ENCODE results near the gene FOXN1. TPM values are rescaled to one million over a fixed set of nuclear protein-coding genes. Genes with fewer than 3 reads are reported as not detected.

FOXN1 gene
- total and polyA plus RNA-seq, 2 experiments from 2014 or later: 0.87 TPM; not detected in 1

- Histone ChIP-seq H3K79me2 (peaks cover 5% of the 10 kb centered on the region), H2AFZ (no peak overlapping the region), H4K20me1 (ENCODE audit: insufficient read depth, poor library complexity, severe bottlenecking) (no peaks in the 10 kb centered on the region), H3K9me3 (ENCODE audit: low read depth) (no peaks in the 10 kb centered on the region), H3K4me2 (no peak overlapping the region), H3K4me1 (ENCODE audit: insufficient read depth) (no peaks in the 10 kb centered on the region), H3K9me2 (replicated peaks; ENCODE audit: insufficient read depth) (no peaks in the 10 kb centered on the region), H3K27me3 (no peaks in the 10 kb centered on the region), H3K36me3 (replicated peaks; ENCODE audit: insufficient read depth, low read depth) (no peaks in the 10 kb centered on the region), H3K4me3 (no peak overlapping the region), H3K27ac (no peak overlapping the region)
- 91% methylated on average over 2 of the region's 2 CpGs for WGBS (ENCODE audit: low lambda C conversion rate, missing lambda C conversion rate)
- no peak for TF ChIP-seq EZH2 (IDR thresholded peaks at IDR 0.05; ENCODE audit: borderline replicate concordance)
- TF ChIP-seq, protein P1, sequence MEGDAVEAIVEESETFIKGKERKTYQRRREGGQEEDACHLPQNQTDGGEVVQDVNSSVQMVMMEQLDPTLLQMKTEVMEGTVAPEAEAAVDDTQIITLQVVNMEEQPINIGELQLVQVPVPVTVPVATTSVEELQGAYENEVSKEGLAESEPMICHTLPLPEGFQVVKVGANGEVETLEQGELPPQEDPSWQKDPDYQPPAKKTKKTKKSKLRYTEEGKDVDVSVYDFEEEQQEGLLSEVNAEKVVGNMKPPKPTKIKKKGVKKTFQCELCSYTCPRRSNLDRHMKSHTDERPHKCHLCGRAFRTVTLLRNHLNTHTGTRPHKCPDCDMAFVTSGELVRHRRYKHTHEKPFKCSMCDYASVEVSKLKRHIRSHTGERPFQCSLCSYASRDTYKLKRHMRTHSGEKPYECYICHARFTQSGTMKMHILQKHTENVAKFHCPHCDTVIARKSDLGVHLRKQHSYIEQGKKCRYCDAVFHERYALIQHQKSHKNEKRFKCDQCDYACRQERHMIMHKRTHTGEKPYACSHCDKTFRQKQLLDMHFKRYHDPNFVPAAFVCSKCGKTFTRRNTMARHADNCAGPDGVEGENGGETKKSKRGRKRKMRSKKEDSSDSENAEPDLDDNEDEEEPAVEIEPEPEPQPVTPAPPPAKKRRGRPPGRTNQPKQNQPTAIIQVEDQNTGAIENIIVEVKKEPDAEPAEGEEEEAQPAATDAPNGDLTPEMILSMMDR (IDR thresholded peaks at IDR 0.05; ENCODE audit: poor library complexity): no peak
- TF ChIP-seq EZH2phosphoT487 (IDR thresholded peaks at IDR 0.05; ENCODE audit: low read depth, severe bottlenecking, unreplicated experiment): no peak
- DNase-seq (ENCODE audit: low spot score): no peak
Observed at GRCh38 chr17:28545141-28545503, 39.0 kb downstream of the FOXN1 start.

DNA sequence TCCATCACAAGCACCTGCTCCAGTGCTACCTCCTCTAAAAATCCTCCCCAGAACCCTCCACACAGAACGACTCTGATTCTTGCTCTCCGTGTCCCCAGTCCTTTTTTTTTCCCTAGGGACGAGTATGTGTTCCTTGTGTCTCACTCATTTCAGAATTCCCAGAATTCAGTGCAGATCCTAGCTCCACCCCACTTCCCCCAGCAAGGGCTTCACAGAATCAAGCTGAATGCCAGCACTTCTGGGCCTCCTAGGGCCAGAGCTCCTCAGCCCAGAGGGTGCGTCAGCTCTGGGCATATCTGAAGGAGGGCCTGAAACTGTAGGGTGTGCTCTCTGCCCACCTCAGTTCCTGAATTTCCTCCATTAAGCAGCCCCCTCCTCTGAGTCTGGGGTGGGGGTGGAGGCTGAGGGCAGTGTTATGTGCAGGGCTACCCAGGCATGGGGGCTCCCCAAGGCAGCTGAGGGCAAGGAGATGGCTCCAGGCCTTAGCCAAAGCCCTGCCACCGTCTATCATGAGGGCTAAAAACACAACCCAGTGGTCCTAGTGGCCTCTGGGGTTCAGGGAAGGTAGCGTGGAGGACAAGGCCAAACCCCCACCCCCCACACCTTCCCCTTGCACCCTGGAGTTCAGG lies 39.8 kb downstream of the FOXN1 start:
- Histone ChIP-seq H3K27me3 (no peaks in the 10 kb centered on the region), H2AFZ (no peak overlapping the region), H3K9me2 (replicated peaks; ENCODE audit: insufficient read depth) (no peaks in the 10 kb centered on the region), H3K27ac (no peak overlapping the region), H3K79me2 (peaks cover 12% of the 10 kb centered on the region), H3K4me2 (no peak overlapping the region), H4K20me1 (ENCODE audit: insufficient read depth, poor library complexity, severe bottlenecking) (peaks cover under 1% of the 10 kb centered on the region), H3K4me1 (ENCODE audit: insufficient read depth) (peaks cover 3% of the 10 kb centered on the region), H3K9me3 (ENCODE audit: low read depth) (no peaks in the 10 kb centered on the region), H3K4me3 (no peak overlapping the region), H3K36me3 (replicated peaks; ENCODE audit: insufficient read depth, low read depth) (no peaks in the 10 kb centered on the region)
- WGBS (ENCODE audit: low lambda C conversion rate, missing lambda C conversion rate): 82% methylated on average over 6 of the region's 6 CpGs
- DNase-seq (ENCODE audit: low spot score): no peak
- TF ChIP-seq, protein P1 (IDR thresholded peaks at IDR 0.05; ENCODE audit: poor library complexity): no peak
- TF ChIP-seq EZH2phosphoT487 (IDR thresholded peaks at IDR 0.05; ENCODE audit: low read depth, severe bottlenecking, unreplicated experiment): no peak
- TF ChIP-seq EZH2 (IDR thresholded peaks at IDR 0.05; ENCODE audit: borderline replicate concordance): no peak

GRCh38 chr17:28547096-28547622 lies 41.0 kb downstream of the FOXN1 start:
- H3K79me2 ChIP-seq: peaks cover 22% of the 10 kb centered on the region
- H2AFZ ChIP-seq: no peak overlapping the region
- WGBS (ENCODE audit: low lambda C conversion rate, missing lambda C conversion rate): 88% methylated on average over 14 of the region's 14 CpGs
- H3K27me3 ChIP-seq: no peaks in the 10 kb centered on the region
- H3K27ac ChIP-seq: no peak overlapping the region
- no peak overlapping the region for H3K4me3 ChIP-seq
- TF ChIP-seq, protein P1 (IDR thresholded peaks at IDR 0.05; ENCODE audit: poor library complexity): no peak
- TF ChIP-seq EZH2phosphoT487 (IDR thresholded peaks at IDR 0.05; ENCODE audit: low read depth, severe bottlenecking, unreplicated experiment): no peak
- no peak for TF ChIP-seq EZH2 (IDR thresholded peaks at IDR 0.05; ENCODE audit: borderline replicate concordance)
- no peak for DNase-seq (ENCODE audit: low spot score)
- H3K4me2 ChIP-seq: no peak overlapping the region
- H3K9me2 ChIP-seq (replicated peaks; ENCODE audit: insufficient read depth): no peaks in the 10 kb centered on the region
- H4K20me1 ChIP-seq (ENCODE audit: insufficient read depth, poor library complexity, severe bottlenecking): peaks cover 10% of the 10 kb centered on the region
- H3K36me3 ChIP-seq (replicated peaks; ENCODE audit: insufficient read depth, low read depth): no peaks in the 10 kb centered on the region
- H3K9me3 ChIP-seq (ENCODE audit: low read depth): no peaks in the 10 kb centered on the region
- peaks cover 11% of the 10 kb centered on the region for H3K4me1 ChIP-seq (ENCODE audit: insufficient read depth)
